OCI-LY7 (cell line): ENCODE data around the gene SLC16A8. TPM values are rescaled to one million over a fixed set of nuclear protein-coding genes. Genes with fewer than 3 reads are reported as not detected.

ENCODE experiments used
- BruUV-seq: library from RNA; stranded (reverse); fragments of 400-500 nt; replicated peaks from 2 replicates; lab custom pipeline; 2021; lab: Mats Ljungman, UMichigan
- CTCF ChIA-PET: fragments of 300-600 bp; sonication (Branson Sonifier 250); formaldehyde crosslinking; loops from one replicate; lab custom pipeline; 2022; ENCODE audit warnings: antibody characterized with exemption; ENCODE audit not compliant: unreplicated experiment; lab: Charles Lee
- POLR2A ChIA-PET: fragments of 300-600 bp; sonication (Branson Sonifier 250); formaldehyde crosslinking; loops from one replicate; lab custom pipeline; 2022; ENCODE audit warnings: antibody characterized with exemption; lab: Charles Lee
- DNase-seq: peaks from one replicate; pipeline ENCODE4 v3.0.0-alpha.2; 2015; ENCODE audit warnings: low spot score
- H2AFZ ChIP-seq: fragments of 200-600 bp; sonication (generic), shearing (Covaris generic); 2 replicates; pipeline ENCODE4 v1.6.1; 2014; ENCODE audit warnings: mild to moderate bottlenecking, antibody characterized with exemption, low read length, moderate library complexity
- H3K27ac ChIP-seq: fragments of 200-600 bp; sonication (generic); 2 replicates; pipeline ENCODE4 v1.5.1; 2014; ENCODE audit warnings: mixed run types, low read depth, mild to moderate bottlenecking, moderate library complexity, low read length, inconsistent platforms; ENCODE audit not compliant: poor library complexity, severe bottlenecking
- H3K36me3 ChIP-seq: fragments of 200-600 bp; sonication (generic); 2 replicates; pipeline ENCODE4 v1.6.1; 2014; ENCODE audit warnings: mild to moderate bottlenecking, antibody characterized with exemption, low read length, moderate library complexity, mixed read lengths; ENCODE audit not compliant: insufficient read depth
- H3K4me1 ChIP-seq: fragments of 200-600 bp; sonication (generic); 2 replicates; pipeline ENCODE4 v1.5.1; 2014; ENCODE audit warnings: mild to moderate bottlenecking, low read length; ENCODE audit not compliant: insufficient read depth, poor library complexity, severe bottlenecking
- H3K4me2 ChIP-seq: fragments of 200-600 bp; sonication (generic); 2 replicates; pipeline ENCODE4 v1.6.1; 2014; ENCODE audit warnings: mild to moderate bottlenecking, low read length
- H3K4me3 ChIP-seq: fragments of 200-600 bp; sonication (generic); 2 replicates; pipeline ENCODE4 v1.5.1; 2014; ENCODE audit warnings: mild to moderate bottlenecking, low read depth, low read length; ENCODE audit not compliant: poor library complexity, severe bottlenecking
- H3K79me2 ChIP-seq: fragments of 200-600 bp; sonication (generic); 2 replicates; pipeline ENCODE4 v1.6.1; 2016; ENCODE audit warnings: low read depth, mild to moderate bottlenecking, low read length, moderate library complexity, mixed read lengths; ENCODE audit not compliant: insufficient read depth
- H3K9me2 ChIP-seq: fragments of 200-600 bp; sonication (generic); 2 replicates; pipeline ENCODE4 v1.6.1; 2016; ENCODE audit warnings: mild to moderate bottlenecking, low read length, mixed read lengths; ENCODE audit not compliant: insufficient read depth
- H3K9me3 ChIP-seq: fragments of 200-600 bp; sonication (generic); 2 replicates; pipeline ENCODE4 v1.6.1; 2014; ENCODE audit warnings: mild to moderate bottlenecking, mixed run types, low read length, mixed read lengths
- H4K20me1 ChIP-seq: fragments of 200-600 bp; sonication (generic); 2 replicates; pipeline ENCODE4 v1.6.1; 2014; ENCODE audit warnings: mild to moderate bottlenecking, antibody characterized with exemption, low read length, moderate library complexity, mixed read lengths; ENCODE audit not compliant: insufficient read depth
- CTCF ChIP-seq: fragments of 200-600 bp; sonication (generic); conservative IDR thresholded peaks from 2 replicates; pipeline ENCODE4 v1.5.1; 2014; ENCODE audit warnings: mild to moderate bottlenecking, antibody characterized with exemption, low read length, moderate library complexity, mixed read lengths
- EZH2phosphoT487 ChIP-seq: fragments of 200-600 bp; sonication (generic); IDR thresholded peaks from 2 replicates; pipeline ENCODE4 v1.6.1; 2018; ENCODE audit warnings: low read depth, borderline replicate concordance, mild to moderate bottlenecking, mixed run types, antibody characterized with exemption, low read length, moderate library complexity, mixed read lengths
- intact Hi-C: fragments of 100-400 bp; cut with micrococcal nuclease; formaldehyde crosslinking; loops from one replicate; pipeline ENCODE4 v1.10.0; 2022; ENCODE audit not compliant: unreplicated experiment
- total RNA-seq, 2 experiments: library from RNA; depleted of rRNA in 1 of 2; stranded (reverse); fragments of >200 nt in 1 of 2; shearing (Covaris generic) in 1 of 2; gene quantifications; 2 replicates each; pipeline ENCODE4 v1.2.3, GENCODE V29; 2014 to 2022

SLC16A8 gene
- total RNA-seq, 2 experiments from 2014 or later: not detected

- CTCF ChIA-PET: no interaction called here
- no TSS peak for BruUV-seq
- intact Hi-C loops: no loop called here
Measured at GRCh38 chr22:38108561-38109319, 24.8 kb upstream of the SLC16A8 start.

GRCh38 chr22:38107692-38108515, 23.9 kb upstream of the SLC16A8 start:
- no peak for TF ChIP-seq EZH2phosphoT487
- no peak for TF ChIP-seq CTCF
- DNase-seq: no peak
- intact Hi-C loops: no loop called here
- Histone ChIP-seq H3K9me3 (no peaks in the 10 kb centered on the region), H3K79me2 (no peaks in the 10 kb centered on the region), H3K27ac (no peak overlapping the region), H4K20me1 (no peaks in the 10 kb centered on the region), H3K4me1 (no peaks in the 10 kb centered on the region), H2AFZ (no peak overlapping the region), H3K9me2 (no peaks in the 10 kb centered on the region), H3K4me2 (no peak overlapping the region), H3K36me3 (no peaks in the 10 kb centered on the region), H3K4me3 (no peak overlapping the region)
- BruUV-seq: no TSS peak
- CTCF ChIA-PET: no interaction called here
- POLR2A ChIA-PET: no interaction called here

More at GRCh38 chr22:38108561-38109319, 24.8 kb upstream of the SLC16A8 start:
- Histone ChIP-seq H3K79me2 (no peaks in the 10 kb centered on the region), H3K27ac (no peak overlapping the region), H4K20me1 (no peaks in the 10 kb centered on the region), H3K9me3 (no peaks in the 10 kb centered on the region), H3K9me2 (no peaks in the 10 kb centered on the region), H2AFZ (no peak overlapping the region), H3K4me2 (no peak overlapping the region), H3K4me1 (no peaks in the 10 kb centered on the region), H3K36me3 (no peaks in the 10 kb centered on the region), H3K4me3 (no peak overlapping the region)
- POLR2A ChIA-PET: no interaction called here
- no peak for DNase-seq
- no peak for TF ChIP-seq EZH2phosphoT487
- TF ChIP-seq CTCF: no peak
